Measurements from ENCODE around the gene YWHAB.

GRCh38 chr20:44884907-44885391 lies 556 bp upstream of the YWHAB start:
- TF ChIP-seq CTCF (IDR thresholded peaks at IDR 0.05) (no peak), POLR2A (IDR thresholded peaks at IDR 0.05) (no peak)
